ENCODE measurements around the gene ALPK1. TPM values are rescaled to one million over a fixed set of nuclear protein-coding genes. Genes with fewer than 3 reads are reported as not detected.

ALPK1 gene
- total and polyA plus RNA-seq, 7 donors = 4.2 to 27.4 (median 12.1) TPM

- Histone ChIP-seq H3K4me3 (no peak overlapping the region), H3K36me3 (no peaks in the 10 kb centered on the region), H3K27ac (no peak overlapping the region), H3K27me3 (no peaks in the 10 kb centered on the region), H3K9me3 (no peaks in the 10 kb centered on the region), H3K4me1 (no peaks in the 10 kb centered on the region)
- no peak for DNase-seq
- intact Hi-C loops (cut with DNase I) = loop anchor here (10.0 kb wide), 1 partner anchor 275 kb away; no protein-coding TSS in a partner anchor
- no peak for TF ChIP-seq CTCF (IDR thresholded peaks at IDR 0.05)
- TF ChIP-seq POLR2AphosphoS5 (IDR thresholded peaks at IDR 0.05) = no peak
- TF ChIP-seq EP300 (IDR thresholded peaks at IDR 0.05) = no peak
- 83 to 91% methylated on average over 5 of the region's 5 CpGs for WGBS, 2 donors
Observed at GRCh38 chr4:112329672-112330375, 32.7 kb downstream of the ALPK1 start.

DNA sequence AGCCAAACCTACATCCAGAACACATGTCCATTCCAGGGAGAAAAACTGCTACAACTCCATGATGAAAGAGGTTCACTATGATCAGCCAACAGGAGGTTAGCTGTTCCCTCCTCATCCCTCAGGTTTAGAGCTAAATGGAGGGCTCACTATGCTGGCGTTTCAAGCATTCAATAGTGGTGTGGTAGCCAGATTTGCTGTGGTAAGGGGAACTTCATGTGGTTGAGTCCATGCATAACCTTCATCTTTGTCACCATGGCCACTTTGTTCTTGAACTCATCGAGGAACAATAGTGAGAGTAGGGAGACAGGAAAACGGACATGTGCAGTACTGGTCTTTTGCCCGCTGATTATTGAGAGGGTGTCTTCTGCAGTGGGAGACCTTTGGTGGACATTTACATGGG lies 33.8 kb downstream of the ALPK1 start:
- H3K9me3 ChIP-seq = no peaks in the 10 kb centered on the region
- DNase-seq = no peak
- H3K27ac ChIP-seq = no peak overlapping the region
- no peaks in the 10 kb centered on the region for H3K27me3 ChIP-seq
- no peaks in the 10 kb centered on the region for H3K36me3 ChIP-seq
- 95 to 97% methylated on average over 4 of the region's 4 CpGs for WGBS, 2 donors
- no peak for TF ChIP-seq CTCF (IDR thresholded peaks at IDR 0.05)
- no peak for TF ChIP-seq EP300 (IDR thresholded peaks at IDR 0.05)
- TF ChIP-seq POLR2A (IDR thresholded peaks at IDR 0.05) = no peak
- TF ChIP-seq POLR2AphosphoS5 (IDR thresholded peaks at IDR 0.05) = no peak
- no peak overlapping the region for H3K4me3 ChIP-seq
- H3K4me1 ChIP-seq = no peaks in the 10 kb centered on the region
- intact Hi-C loops (cut with DNase I) = no loop called here

DNA sequence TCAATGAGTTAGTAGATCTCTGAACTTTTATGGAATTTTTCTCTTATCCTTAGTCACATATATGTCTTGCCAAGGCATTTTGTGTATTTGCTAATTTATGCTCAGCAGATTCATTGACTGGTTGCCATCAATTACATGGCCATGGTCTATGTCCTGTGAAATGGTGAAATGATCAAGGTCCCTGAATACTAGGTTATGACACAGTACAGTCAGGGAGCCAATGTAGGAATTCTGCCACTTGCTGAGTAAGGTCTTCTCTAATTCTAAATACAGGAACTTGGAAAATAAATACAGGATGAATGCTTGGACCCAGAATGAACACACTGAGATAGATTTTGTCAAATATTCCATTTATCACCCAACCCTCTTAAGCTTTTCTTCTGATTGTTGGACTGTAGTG lies 35.2 kb downstream of the ALPK1 start:
- Histone ChIP-seq H3K4me1 (no peaks in the 10 kb centered on the region), H3K27me3 (no peaks in the 10 kb centered on the region), H3K27ac (no peak overlapping the region), H3K9me3 (no peaks in the 10 kb centered on the region), H3K4me3 (no peak overlapping the region), H3K36me3 (no peaks in the 10 kb centered on the region)
- no peak for DNase-seq
- TF ChIP-seq POLR2AphosphoS5 (IDR thresholded peaks at IDR 0.05) (no peak), EP300 (IDR thresholded peaks at IDR 0.05) (no peak), CTCF (IDR thresholded peaks at IDR 0.05) (no peak), POLR2A (IDR thresholded peaks at IDR 0.05) (no peak)
- intact Hi-C loops (cut with DNase I) = no loop called here

DNA sequence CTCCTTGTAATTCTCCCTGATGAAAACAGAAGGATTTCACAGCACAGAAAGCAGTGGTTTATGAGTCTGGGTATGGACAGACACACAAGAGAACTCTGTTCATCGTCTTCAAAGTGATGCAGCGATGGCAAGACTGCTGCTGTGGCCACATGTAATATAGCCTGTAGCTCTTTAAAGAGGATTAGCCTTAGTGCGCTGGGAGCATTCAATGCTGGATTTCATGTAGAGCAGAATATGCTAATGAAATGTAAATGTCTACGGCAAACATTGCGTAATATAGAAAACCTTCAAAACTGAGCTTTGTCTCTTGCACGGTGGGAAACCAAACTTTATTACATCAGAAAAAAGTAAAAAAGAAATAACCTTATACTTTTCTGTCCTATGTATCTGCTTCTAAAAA lies 42.9 kb downstream of the ALPK1 start:
- Histone ChIP-seq H3K9me3 (no peaks in the 10 kb centered on the region), H3K27ac (no peak overlapping the region), H3K4me3 (no peak overlapping the region), H3K27me3 (no peaks in the 10 kb centered on the region), H3K36me3 (no peaks in the 10 kb centered on the region), H3K4me1 (no peaks in the 10 kb centered on the region)
- intact Hi-C loops (cut with DNase I) = no loop called here
- no peak for DNase-seq
- TF ChIP-seq EP300 (IDR thresholded peaks at IDR 0.05) = no peak
- no peak for TF ChIP-seq CTCF (IDR thresholded peaks at IDR 0.05)
- no peak for TF ChIP-seq POLR2A (IDR thresholded peaks at IDR 0.05)
- TF ChIP-seq POLR2AphosphoS5 (IDR thresholded peaks at IDR 0.05) = no peak
- 90 to 96% methylated on average over 6 of the region's 6 CpGs for WGBS, 2 donors

- DNase-seq = no peak
- 94 to 96% methylated on average over 5 of the region's 5 CpGs for WGBS, 2 donors
- Histone ChIP-seq H3K36me3 (no peaks in the 10 kb centered on the region), H3K4me3 (no peak overlapping the region), H3K27me3 (no peaks in the 10 kb centered on the region), H3K4me1 (no peaks in the 10 kb centered on the region), H3K9me3 (no peaks in the 10 kb centered on the region), H3K27ac (no peak overlapping the region)
- no peak for TF ChIP-seq CTCF (IDR thresholded peaks at IDR 0.05)
- no peak for TF ChIP-seq POLR2A (IDR thresholded peaks at IDR 0.05)
- TF ChIP-seq EP300 (IDR thresholded peaks at IDR 0.05) = no peak
- intact Hi-C loops (cut with DNase I) = no loop called here
Observed at GRCh38 chr4:112341033-112341432, 43.9 kb downstream of the ALPK1 start.

Data from sigmoid colon (tissue), 7 donors.